GM21576 (cell line): ENCODE results near the gene DCC.
A peak's percentile ranks its signal among the peaks of the same experiment; 100 is the strongest.

ENCODE experiments used
- ATAC-seq: cut with Tn5 transposase; IDR thresholded peaks from one replicate; pipeline ENCODE4 v1.9.1; 2021; ENCODE audit warnings: mild to moderate bottlenecking, moderate library complexity; ENCODE audit not compliant: unreplicated experiment

Gene DCC

GRCh38 chr18:52572036-52573000 lies 232.3 kb downstream of the DCC start:
- ATAC-seq: no peak

DNA sequence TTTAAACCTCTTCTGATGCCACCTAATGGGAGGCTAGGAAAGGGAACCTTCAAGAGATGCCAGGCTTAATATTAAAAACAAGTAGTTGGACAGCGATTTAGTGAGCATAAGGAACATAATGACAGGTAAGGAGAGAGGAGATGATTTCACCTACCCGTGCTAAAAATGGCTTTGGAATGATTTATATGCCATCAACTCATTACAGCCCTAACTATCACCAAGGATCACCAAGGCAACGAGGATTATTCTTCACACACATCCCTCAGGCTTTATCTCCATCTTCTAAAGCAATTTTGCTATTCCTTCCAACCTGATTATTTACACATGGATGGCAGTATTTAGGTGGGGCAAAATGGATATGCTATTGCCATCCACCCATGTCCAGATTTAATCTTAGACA lies 237.8 kb downstream of the DCC start:
- no peak for ATAC-seq

DNA sequence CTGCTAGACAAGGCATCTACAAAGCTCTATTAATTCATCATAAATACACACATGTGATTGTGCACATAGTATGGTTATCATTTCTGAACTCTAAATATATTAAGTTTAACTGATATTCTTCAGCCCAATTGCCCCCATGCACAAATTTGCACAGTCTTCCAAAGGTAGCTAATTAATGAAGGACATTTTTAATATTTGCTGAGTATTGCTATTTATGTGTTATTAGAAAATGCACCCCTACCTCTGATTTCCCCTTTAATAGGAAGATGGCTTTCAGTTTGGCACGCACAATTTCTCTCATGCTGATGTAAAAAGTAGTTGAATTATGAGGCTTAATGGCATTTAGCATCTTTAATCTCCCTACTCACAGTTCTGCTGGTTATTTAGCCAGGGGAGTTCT lies 242.1 kb downstream of the DCC start:
- no peak for ATAC-seq

- no peak for ATAC-seq
Measured at GRCh38 chr18:52582516-52582915, 242.5 kb downstream of the DCC start.

GRCh38 chr18:52588931-52589330 lies 248.9 kb downstream of the DCC start:
- ATAC-seq: no peak

DNA sequence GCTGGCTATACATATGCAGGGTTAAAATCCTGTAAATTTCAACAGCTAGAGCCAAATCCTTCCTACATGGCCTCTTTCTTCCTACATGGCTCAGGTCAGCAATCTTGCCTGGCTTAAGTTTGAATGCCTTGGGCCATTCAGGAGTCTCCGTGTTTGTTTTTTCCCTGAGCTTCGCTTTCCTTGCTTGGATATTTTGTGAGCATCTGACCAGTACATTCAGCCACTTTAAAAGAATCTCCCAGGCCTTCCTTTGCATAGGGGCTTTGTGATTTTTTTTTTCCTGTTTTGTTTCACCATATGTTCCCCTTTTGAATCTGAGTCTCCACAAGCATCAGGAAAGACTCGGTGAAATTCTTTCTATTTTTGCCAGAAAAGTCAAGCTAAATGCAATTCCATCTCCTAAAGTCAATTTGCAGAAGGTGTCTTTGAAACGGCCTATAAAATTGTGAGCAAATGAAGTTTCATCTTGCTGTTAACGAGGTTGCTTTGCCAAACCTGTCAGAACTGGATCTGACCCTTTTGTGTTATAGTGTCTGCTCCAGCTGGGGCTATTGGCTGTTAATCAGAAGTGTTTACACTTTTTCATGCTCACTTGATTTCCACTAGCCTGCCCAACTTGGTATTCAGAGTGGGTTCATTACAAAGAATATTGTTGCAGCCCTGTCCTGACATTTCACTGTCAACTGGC lies 256.9 kb downstream of the DCC start:
- no peak for ATAC-seq

GRCh38 chr18:52598921-52599320 lies 258.9 kb downstream of the DCC start:
- ATAC-seq: no peak

DNA sequence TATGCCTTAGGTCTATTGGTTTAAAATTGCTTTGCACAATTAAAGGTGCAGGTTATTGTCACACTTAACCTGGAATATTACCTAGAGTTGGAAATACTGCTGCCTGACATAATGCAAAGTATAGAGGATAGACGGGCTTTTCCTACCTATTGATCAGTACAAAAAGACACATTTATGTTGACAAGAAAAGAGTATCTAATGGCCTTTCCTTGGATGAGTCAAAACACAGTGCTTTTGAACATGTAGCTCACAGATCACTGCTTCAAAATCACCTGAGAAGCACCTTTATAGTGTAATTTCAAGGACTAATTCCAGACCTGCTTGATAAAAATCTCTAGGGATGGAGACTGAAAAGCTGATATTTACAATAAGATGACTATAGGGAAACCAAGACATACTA lies 262.8 kb downstream of the DCC start:
- ATAC-seq: no peak

- no peak for ATAC-seq
Measured at GRCh38 chr18:52605345-52605744, 265.3 kb downstream of the DCC start.

GRCh38 chr18:52607985-52608384 lies 268.0 kb downstream of the DCC start:
- no peak for ATAC-seq

DNA sequence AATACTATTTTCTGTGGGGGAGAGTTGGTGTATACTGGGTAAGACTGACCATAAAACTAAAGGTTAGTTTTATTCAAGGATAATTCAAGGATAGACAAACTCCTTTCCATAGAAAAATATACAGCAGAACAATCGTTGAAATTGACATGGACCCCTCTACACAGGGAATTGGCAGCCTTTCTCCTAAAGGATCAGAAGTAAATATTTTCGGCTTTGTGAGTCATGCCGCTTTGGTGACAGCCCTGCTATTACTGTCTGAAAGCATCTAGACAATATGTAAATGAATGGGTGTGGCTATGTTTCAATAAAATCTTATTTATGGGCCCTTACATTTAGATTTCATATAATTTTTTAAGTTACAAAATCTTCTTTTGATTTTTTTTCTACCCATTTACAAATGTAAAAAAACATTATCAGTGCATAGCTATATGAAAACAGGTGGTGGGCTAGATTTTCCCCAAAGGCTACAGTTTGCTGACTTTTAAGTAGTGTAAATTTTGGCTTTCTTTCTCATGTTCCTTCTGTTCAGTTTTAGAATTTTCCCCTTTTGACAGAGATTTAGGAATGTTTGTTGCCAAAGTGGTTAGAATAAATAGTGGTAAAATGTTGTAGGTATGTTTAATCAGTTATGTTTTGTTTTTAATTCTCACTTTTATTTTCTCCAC lies 270.6 kb downstream of the DCC start:
- no peak for ATAC-seq

- ATAC-seq: no peak
Measured at GRCh38 chr18:52612406-52612805, 272.4 kb downstream of the DCC start.

- no peak for ATAC-seq
Measured at GRCh38 chr18:52615321-52615720, 275.3 kb downstream of the DCC start.

GRCh38 chr18:52615943-52616342 lies 275.9 kb downstream of the DCC start:
- peak; percentile 68 for ATAC-seq

DNA sequence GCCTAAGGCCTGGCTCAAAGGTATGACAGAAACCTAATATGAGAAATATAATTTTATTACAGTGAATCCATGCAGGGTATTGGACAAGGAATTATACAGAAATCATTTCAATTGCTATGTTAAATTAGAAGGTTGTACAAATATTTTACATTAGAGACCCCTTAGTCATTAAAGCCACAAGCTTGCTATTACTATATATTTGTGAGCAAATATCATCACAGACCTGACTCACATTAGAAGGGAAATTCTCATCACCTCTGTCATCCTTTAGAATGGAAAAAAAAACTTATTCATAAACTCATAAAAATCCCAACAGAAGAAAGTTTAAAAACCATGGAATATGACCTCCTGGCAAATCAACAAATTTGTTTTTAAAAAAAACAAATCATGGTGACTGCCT lies 277.9 kb downstream of the DCC start:
- ATAC-seq: no peak

GRCh38 chr18:52620926-52621439 lies 281.0 kb downstream of the DCC start:
- no peak for ATAC-seq

DNA sequence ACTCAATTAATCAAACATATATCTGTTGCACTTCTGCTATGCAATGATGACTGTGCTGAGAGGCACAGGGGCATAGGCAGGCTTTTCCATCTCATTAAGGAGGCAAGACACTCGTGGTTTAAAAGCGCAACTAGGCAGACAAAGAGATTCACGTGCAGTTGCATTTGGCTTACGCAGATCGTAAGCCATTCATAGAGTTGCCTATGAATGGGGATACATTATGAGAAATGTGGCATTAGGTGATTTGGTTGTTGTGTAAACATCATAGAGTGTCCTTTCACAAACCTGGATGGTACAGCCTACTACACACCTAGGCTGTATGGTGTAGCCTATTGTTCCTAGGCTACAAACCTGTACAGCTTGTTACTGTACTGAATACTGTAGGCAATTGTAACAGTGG lies 284.7 kb downstream of the DCC start:
- no peak for ATAC-seq

DNA sequence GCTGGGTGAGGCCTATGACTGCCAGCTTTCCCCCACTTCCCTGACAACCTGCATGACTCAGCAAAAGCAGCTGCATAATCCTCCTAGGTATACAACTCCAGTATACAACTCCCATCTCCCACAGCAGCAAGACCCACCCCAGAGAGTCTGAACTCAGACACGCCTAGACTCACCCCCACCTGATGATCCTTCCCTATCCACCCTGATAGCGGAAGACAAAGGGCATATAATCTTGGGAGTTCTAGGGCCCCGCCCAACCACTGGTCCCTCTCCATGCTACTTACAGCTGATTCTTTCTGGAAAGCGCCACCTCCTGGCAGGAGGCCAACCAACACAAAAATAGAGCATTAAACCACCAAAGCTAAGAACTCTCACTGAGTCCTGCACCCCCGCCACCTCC lies 296.5 kb downstream of the DCC start:
- no peak for ATAC-seq

- no peak for ATAC-seq
Measured at GRCh38 chr18:52648201-52648600, 308.2 kb downstream of the DCC start.

DNA sequence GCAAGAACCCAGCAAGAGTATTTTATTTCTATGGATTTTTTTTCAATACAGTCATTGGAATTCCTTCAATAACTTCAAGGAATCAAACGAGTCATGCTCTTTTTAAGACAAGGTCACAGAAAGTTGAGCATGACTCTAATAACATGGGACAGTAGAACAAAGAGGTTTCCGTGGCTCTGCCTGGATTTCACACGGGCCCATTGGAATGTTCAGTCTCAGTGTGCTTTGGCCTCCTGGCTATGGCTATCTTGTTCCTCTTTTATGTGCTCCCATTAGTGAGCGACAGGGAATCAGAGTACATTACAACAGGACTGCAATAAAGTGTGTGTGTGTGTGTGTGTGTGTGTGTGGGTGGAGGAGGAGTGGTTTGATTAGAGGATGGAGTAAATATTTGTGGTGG lies 312.4 kb downstream of the DCC start:
- ATAC-seq: no peak

DNA sequence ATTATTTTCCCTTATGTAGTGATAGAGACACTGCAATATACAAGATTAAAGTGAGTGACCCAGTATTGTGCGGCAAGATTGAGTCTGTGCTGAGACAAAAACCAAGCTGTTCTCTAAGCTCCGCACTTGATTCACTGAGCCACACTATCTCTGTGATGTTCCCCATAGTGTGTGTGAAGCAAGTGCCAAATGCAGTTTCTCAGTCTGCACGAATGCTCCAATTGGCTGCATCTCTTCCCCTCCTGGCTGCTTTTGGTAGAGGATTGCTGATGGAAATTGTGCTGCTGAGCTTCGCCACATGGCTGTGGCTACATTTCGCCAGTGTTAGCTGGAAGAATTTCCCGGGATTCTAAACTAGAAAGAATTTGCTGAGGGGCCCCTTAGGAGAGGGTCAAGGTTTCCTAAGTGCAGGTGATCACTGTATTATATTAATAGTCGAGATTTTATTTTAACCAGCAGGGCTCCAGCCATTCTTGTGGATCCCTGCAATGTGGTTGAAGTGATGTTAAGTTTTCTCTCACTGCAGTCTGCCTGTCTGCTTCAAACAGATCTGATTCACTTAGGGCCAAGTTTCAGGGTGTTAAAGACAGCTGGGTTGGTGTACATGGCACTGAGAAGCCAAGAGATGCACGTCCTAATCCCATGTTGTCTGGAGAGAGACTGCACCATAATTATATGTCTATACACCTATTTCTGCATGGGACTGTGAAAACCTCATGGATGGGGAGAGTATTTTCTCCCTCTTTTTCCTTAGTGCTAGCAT lies 317.2 kb downstream of the DCC start:
- ATAC-seq: no peak
